GM23338 (cell line): Measurements from ENCODE around the gene IFNA4. TPM values are rescaled to one million over a fixed set of nuclear protein-coding genes. Genes with fewer than 3 reads are reported as not detected.
"Not testable (repeated sequence)": the region's sequence is repeated elsewhere in the genome, so short reads cannot be mapped to it uniquely, and the experiment has no call there.

Experiments
- ATAC-seq: fragments of 200-7000 bp; cut with Tn5 transposase; 3 replicates; pipeline ENCODE4 v1.9.1; 2020
- DNase-seq: peaks from one replicate; pipeline ENCODE4 v3.0.0-alpha.2; 2015; ENCODE audit warnings: low spot score
- H2AFZ ChIP-seq: fragments of 200-600 bp; sonication (generic); 2 replicates; pipeline ENCODE4 v1.8.0; 2016; ENCODE audit warnings: antibody characterized with exemption, mild to moderate bottlenecking, moderate library complexity
- H3F3A ChIP-seq: fragments of 200-600 bp; sonication (generic); replicated peaks from 2 replicates; pipeline ENCODE4 v1.8.0; 2017; ENCODE audit warnings: antibody characterized with exemption, mixed run types, low read depth
- H3K27ac ChIP-seq: fragments of 200-600 bp; sonication (generic); 2 replicates; pipeline ENCODE4 v1.6.1; 2016; ENCODE audit warnings: low read depth
- H3K27me3 ChIP-seq: fragments of 200-600 bp; sonication (generic); 2 replicates; pipeline ENCODE4 v1.8.0; 2016; ENCODE audit warnings: mild to moderate bottlenecking, mixed run types, moderate library complexity; ENCODE audit not compliant: insufficient read depth
- H3K36me3 ChIP-seq: fragments of 200-600 bp; sonication (generic); 2 replicates; pipeline ENCODE4 v1.8.0; 2016; ENCODE audit warnings: mild to moderate bottlenecking; ENCODE audit not compliant: insufficient read depth
- H3K4me1 ChIP-seq: fragments of 200-600 bp; sonication (generic); 2 replicates; pipeline ENCODE4 v1.8.0; 2016; ENCODE audit warnings: mild to moderate bottlenecking, moderate library complexity; ENCODE audit not compliant: insufficient read depth
- H3K4me2 ChIP-seq: fragments of 200-600 bp; sonication (generic); 2 replicates; pipeline ENCODE4 v1.7.1; 2017; ENCODE audit warnings: mixed run types
- H3K4me3 ChIP-seq: fragments of 200-600 bp; sonication (generic); 2 replicates; pipeline ENCODE4 v1.6.1; 2016; ENCODE audit warnings: mixed run types
- H3K79me2 ChIP-seq: fragments of 200-600 bp; sonication (generic); replicated peaks from 2 replicates; pipeline ENCODE4 v1.8.0; 2017; ENCODE audit warnings: mild to moderate bottlenecking; ENCODE audit not compliant: insufficient read depth
- H3K9me2 ChIP-seq: fragments of 200-600 bp; sonication (generic); 2 replicates; pipeline ENCODE4 v1.8.0; 2017; ENCODE audit not compliant: insufficient read depth
- H4K20me1 ChIP-seq: fragments of 200-600 bp; sonication (generic); replicated peaks from 2 replicates; pipeline ENCODE4 v1.8.0; 2017; ENCODE audit warnings: mild to moderate bottlenecking; ENCODE audit not compliant: insufficient read depth
- H3K27ac Mint-ChIP-seq: 2 replicates; pipeline ENCODE4 v1.8.0; 2020; ENCODE audit warnings: inconsistent platforms, mild to moderate bottlenecking, moderate library complexity, mixed read lengths
- H3K27me3 Mint-ChIP-seq: 3 replicates; pipeline ENCODE4 v1.8.0; 2022; ENCODE audit warnings: low read depth, mild to moderate bottlenecking, moderate library complexity, mixed read lengths, inconsistent platforms; ENCODE audit not compliant: insufficient read depth, poor library complexity
- H3K36me3 Mint-ChIP-seq: 3 replicates; pipeline ENCODE4 v1.8.0; 2021; ENCODE audit warnings: low read depth, mild to moderate bottlenecking, inconsistent platforms, moderate library complexity, mixed read lengths
- H3K4me1 Mint-ChIP-seq: 3 replicates; pipeline ENCODE4 v1.8.0; 2020; ENCODE audit warnings: mild to moderate bottlenecking, inconsistent platforms, mixed read lengths
- H3K4me3 Mint-ChIP-seq: 3 replicates; pipeline ENCODE4 v1.8.0; 2021; ENCODE audit warnings: moderate library complexity, mild to moderate bottlenecking, inconsistent platforms, mixed read lengths
- H3K9me3 Mint-ChIP-seq: 3 replicates; pipeline ENCODE4 v1.8.0; 2020; ENCODE audit warnings: moderate library complexity, mild to moderate bottlenecking, inconsistent platforms, mixed read lengths
- EZH2 ChIP-seq: fragments of 200-600 bp; sonication (generic); IDR thresholded peaks from one replicate; pipeline ENCODE4 v1.8.0; 2017; ENCODE audit warnings: antibody characterized with exemption, mild to moderate bottlenecking, low read depth; ENCODE audit not compliant: unreplicated experiment
- POLR2AphosphoS5 ChIP-seq: IDR thresholded peaks from 2 replicates; pipeline ENCODE4 v1.6.1; 2016; ENCODE audit warnings: antibody characterized with exemption, low read depth
- STAT1 ChIP-seq: IDR thresholded peaks from one replicate; pipeline ENCODE4 v1.6.1; 2016; ENCODE audit warnings: antibody characterized with exemption; ENCODE audit not compliant: unreplicated experiment
- ZNF114 ChIP-seq: fragments of 250-450 bp; sonication (Bioruptor Pico); IDR thresholded peaks from 2 replicates; pipeline ENCODE4 v1.5.0; 2020; ENCODE audit warnings: mild to moderate bottlenecking, moderate library complexity
- polyA plus RNA-seq: library from polyadenylated mRNA; unstranded; fragments of >200 nt; fragmentation: Nextera tagmentation; extraction: Ambion mirVana; gene quantifications from 2 replicates; pipeline ENCODE4 v1.2.1, GENCODE V29; 2016
- total RNA-seq: library from RNA; depleted of rRNA; stranded (reverse); fragments of >200 nt; shearing (Covaris generic); gene quantifications from 2 replicates; pipeline ENCODE4 v1.2.3, GENCODE V29; 2014
- TF ChIP-seq, protein P1 (sequence below): IDR thresholded peaks from one replicate; pipeline ENCODE4 v1.6.1; 2018; ENCODE audit warnings: antibody characterized with exemption; ENCODE audit not compliant: unreplicated experiment
- TF ChIP-seq, protein P2 (sequence below), 2 experiments: fragments of 200-600 bp in 1 of 2; sonication (generic) in 1 of 2; conservative IDR thresholded peaks; 2 replicates each; pipeline versions ENCODE4 v1.5.1 to v1.6.1; 2016 to 2017; ENCODE audit warnings: antibody characterized with exemption in 2 of 2, low read depth in 2 of 2, mild to moderate bottlenecking in 2 of 2, moderate library complexity in 1 of 2

IFNA4 gene
- total and polyA plus RNA-seq, 2 experiments from 2014 or later = not detected

DNA sequence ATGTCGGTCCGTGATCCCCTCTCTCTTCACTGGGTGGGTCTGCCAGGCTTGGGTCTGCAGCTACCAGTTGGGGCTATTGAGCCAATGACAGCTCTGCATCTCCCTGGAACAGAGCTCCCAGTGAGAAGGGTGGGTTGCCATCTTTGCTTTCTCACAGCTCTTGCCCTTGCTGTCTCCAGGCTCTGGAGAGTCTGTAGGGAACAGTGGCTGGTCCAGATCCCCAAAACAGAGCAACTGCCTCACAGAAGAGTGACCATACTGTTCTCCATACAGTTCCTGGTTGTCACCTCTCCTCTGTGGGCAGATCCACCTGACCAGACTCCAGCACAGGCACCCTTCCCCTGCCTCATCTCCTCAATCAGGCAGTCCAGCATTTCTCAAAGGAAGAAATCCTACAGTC, 45.9 kb upstream of the IFNA4 start (continued):
- TF ChIP-seq, protein P1, sequence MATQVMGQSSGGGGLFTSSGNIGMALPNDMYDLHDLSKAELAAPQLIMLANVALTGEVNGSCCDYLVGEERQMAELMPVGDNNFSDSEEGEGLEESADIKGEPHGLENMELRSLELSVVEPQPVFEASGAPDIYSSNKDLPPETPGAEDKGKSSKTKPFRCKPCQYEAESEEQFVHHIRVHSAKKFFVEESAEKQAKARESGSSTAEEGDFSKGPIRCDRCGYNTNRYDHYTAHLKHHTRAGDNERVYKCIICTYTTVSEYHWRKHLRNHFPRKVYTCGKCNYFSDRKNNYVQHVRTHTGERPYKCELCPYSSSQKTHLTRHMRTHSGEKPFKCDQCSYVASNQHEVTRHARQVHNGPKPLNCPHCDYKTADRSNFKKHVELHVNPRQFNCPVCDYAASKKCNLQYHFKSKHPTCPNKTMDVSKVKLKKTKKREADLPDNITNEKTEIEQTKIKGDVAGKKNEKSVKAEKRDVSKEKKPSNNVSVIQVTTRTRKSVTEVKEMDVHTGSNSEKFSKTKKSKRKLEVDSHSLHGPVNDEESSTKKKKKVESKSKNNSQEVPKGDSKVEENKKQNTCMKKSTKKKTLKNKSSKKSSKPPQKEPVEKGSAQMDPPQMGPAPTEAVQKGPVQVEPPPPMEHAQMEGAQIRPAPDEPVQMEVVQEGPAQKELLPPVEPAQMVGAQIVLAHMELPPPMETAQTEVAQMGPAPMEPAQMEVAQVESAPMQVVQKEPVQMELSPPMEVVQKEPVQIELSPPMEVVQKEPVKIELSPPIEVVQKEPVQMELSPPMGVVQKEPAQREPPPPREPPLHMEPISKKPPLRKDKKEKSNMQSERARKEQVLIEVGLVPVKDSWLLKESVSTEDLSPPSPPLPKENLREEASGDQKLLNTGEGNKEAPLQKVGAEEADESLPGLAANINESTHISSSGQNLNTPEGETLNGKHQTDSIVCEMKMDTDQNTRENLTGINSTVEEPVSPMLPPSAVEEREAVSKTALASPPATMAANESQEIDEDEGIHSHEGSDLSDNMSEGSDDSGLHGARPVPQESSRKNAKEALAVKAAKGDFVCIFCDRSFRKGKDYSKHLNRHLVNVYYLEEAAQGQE = no peak
- TF ChIP-seq, protein P2, sequence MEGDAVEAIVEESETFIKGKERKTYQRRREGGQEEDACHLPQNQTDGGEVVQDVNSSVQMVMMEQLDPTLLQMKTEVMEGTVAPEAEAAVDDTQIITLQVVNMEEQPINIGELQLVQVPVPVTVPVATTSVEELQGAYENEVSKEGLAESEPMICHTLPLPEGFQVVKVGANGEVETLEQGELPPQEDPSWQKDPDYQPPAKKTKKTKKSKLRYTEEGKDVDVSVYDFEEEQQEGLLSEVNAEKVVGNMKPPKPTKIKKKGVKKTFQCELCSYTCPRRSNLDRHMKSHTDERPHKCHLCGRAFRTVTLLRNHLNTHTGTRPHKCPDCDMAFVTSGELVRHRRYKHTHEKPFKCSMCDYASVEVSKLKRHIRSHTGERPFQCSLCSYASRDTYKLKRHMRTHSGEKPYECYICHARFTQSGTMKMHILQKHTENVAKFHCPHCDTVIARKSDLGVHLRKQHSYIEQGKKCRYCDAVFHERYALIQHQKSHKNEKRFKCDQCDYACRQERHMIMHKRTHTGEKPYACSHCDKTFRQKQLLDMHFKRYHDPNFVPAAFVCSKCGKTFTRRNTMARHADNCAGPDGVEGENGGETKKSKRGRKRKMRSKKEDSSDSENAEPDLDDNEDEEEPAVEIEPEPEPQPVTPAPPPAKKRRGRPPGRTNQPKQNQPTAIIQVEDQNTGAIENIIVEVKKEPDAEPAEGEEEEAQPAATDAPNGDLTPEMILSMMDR (conservative IDR thresholded peaks at IDR 0.05; ENCODE audit: low read depth in 2 of 2) = no peak
- TF ChIP-seq ZNF114 (CRISPR knock-in tag) (no peak), STAT1 (no peak), POLR2AphosphoS5 (no peak)

DNA sequence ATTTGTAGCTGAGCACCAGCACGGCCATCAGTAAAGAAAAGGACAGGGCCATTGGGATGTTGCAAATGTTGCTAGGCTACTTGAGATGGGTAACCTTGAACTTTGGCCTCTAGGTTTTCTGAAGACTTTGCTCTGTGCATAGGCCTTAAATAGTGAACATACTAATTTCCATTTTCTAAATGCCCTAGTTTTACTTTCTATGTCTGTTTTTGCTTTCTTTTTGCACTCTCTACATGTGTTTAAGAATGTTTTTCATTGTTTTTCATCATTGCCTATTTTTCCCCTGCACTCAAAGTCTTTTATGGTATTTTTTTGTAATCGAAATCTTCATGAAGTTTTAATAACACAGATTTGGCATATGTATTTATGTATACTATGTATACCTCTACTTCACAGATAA, 40.7 kb upstream of the IFNA4 start, which contains the start of gene IFNA17:
IFNA17 (minus strand) TSS at position 101 of the 400 bp plus-strand sequence; CDS start at position 52, 49 bp downstream.
- no peak within 1 kb of the TSS for H3K4me3 ChIP-seq
- no peaks in the 10 kb centered on the region for H3K79me2 ChIP-seq
- DNase-seq = no peak
- H2AFZ ChIP-seq = no peak within 1 kb of the TSS
- no peaks in the 10 kb centered on the region for H3K36me3 ChIP-seq
- Mint-ChIP-seq H3K4me1 (no peaks in the 10 kb centered on the region), H3K27ac (no peak within 1 kb of the TSS), H3K4me3 (no peak within 1 kb of the TSS), H3K27me3 (no peaks in the 10 kb centered on the region), H3K36me3 (no peaks in the 10 kb centered on the region), H3K9me3 (no peaks in the 10 kb centered on the region)
- no peak within 1 kb of the TSS for H3K4me2 ChIP-seq
- H3K9me2 ChIP-seq = no peaks in the 10 kb centered on the region
- no peak for TF ChIP-seq EZH2
- no peaks in the 10 kb centered on the region for H3K27me3 ChIP-seq
- ATAC-seq = no peak
- H4K20me1 ChIP-seq = no peaks in the 10 kb centered on the region
- H3K27ac ChIP-seq = no peak within 1 kb of the TSS
- H3K4me1 ChIP-seq = no peaks in the 10 kb centered on the region
- H3F3A ChIP-seq = no peaks in the 10 kb centered on the region

DNA sequence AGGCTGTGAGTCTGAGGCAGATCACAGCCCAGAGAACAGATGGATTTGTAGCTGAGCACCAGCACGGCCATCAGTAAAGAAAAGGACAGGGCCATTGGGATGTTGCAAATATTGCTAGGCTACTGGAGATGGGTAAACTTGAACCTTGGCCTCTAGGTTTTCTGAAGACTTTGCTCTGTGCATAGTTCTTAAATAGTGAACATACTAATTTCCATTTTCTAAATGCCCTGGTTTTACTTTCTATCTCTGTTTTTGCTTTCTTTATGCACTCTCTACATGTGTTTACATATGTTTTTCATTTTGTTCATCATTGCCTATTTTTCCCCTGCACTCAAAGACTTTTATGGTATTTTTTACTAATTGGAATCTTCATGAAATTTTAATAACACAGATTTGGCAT, 29.8 kb upstream of the IFNA4 start, which contains the start of gene IFNA16:
IFNA16 (minus strand) TSS at position 101 of the 400 bp plus-strand sequence; CDS start at position 95, 6 bp downstream.
- H3K4me2 ChIP-seq, H3K9me2 ChIP-seq, H3K27ac Mint-ChIP-seq, H2AFZ ChIP-seq, H3K4me3 Mint-ChIP-seq, H4K20me1 ChIP-seq, H3K4me1 ChIP-seq, H3K36me3 ChIP-seq, H3F3A ChIP-seq, H3K79me2 ChIP-seq, H3K4me3 ChIP-seq, H3K36me3 Mint-ChIP-seq, DNase-seq, ATAC-seq, H3K27me3 ChIP-seq, H3K27me3 Mint-ChIP-seq, H3K27ac ChIP-seq, H3K9me3 Mint-ChIP-seq, H3K4me1 Mint-ChIP-seq: not testable (repeated sequence)
